K562 (cell line): Measurements from ENCODE around the gene ZNF529. TPM values are rescaled to one million over a fixed set of nuclear protein-coding genes. Genes with fewer than 3 reads are reported as not detected.

Experiments used
- DNMT1 ChIP-seq: fragments of 450-650 bp; IDR thresholded peaks from 2 replicates; pipeline ENCODE4 v1.6.1; 2016; ENCODE audit warnings: antibody characterized with exemption, mild to moderate bottlenecking
- ELF4 ChIP-seq: fragments of 450-650 bp; formaldehyde crosslinking; IDR thresholded peaks from 2 replicates; pipeline ENCODE4 v1.4.0; 2022; ENCODE audit warnings: missing genetic modification characterization
- HLTF ChIP-seq: fragments of 450-650 bp; IDR thresholded peaks from 2 replicates; pipeline ENCODE4 v1.6.1; 2016
- STAG1 ChIP-seq: sonication (generic); formaldehyde crosslinking; IDR thresholded peaks from 2 replicates; pipeline ENCODE4 v1.5.0; 2020; ENCODE audit warnings: missing genetic modification reagents, borderline replicate concordance
- TAF1 ChIP-seq: IDR thresholded peaks from 2 replicates; pipeline ENCODE4 v1.6.1; 2011; ENCODE audit warnings: mild to moderate bottlenecking, low read length, moderate library complexity; ENCODE audit not compliant: insufficient read depth, control insufficient read depth, severe bottlenecking; ENCODE audit errors: extremely low read depth
- TEAD1 ChIP-seq, 2 experiments: fragments of 450-650 bp in 1 of 2; sonication (generic) in 1 of 2; formaldehyde crosslinking; IDR thresholded peaks; 2 replicates each; pipeline versions ENCODE4 v1.4.0 to v1.8.0; 2020 to 2022; ENCODE audit warnings: mild to moderate bottlenecking in 2 of 2, missing genetic modification reagents in 1 of 2
- ZC3H11A ChIP-seq: IDR thresholded peaks from 2 replicates; pipeline ENCODE4 v1.6.1; 2012; ENCODE audit warnings: low read depth, low read length, improper control_type of control experiment
- ZNF23 ChIP-seq: fragments of 250-450 bp; sonication (Bioruptor Pico); IDR thresholded peaks from 2 replicates; pipeline ENCODE4 v1.4.0; 2020; ENCODE audit warnings: mild to moderate bottlenecking
- ZNF395 ChIP-seq: fragments of 200-800 bp; sonication (Bioruptor generic); IDR thresholded peaks from 2 replicates; pipeline ENCODE4 v1.6.1; 2017; ENCODE audit warnings: missing genetic modification characterization, missing compliant biosample characterization
- ZNF436 ChIP-seq: fragments of 250-450, 450-650 bp; sonication (Bioruptor Pico); formaldehyde crosslinking; IDR thresholded peaks from 2 replicates; pipeline ENCODE4 v1.7.0; 2020; ENCODE audit warnings: mild to moderate bottlenecking
- polyA plus RNA-seq, 8 experiments: library from polyadenylated mRNA; depleted of rRNA in 4 of 8; stranded (reverse) in 5 of 8; unstranded in 3 of 8; fragments of >200 nt; fragmentation: Nextera tagmentation in 2 of 8; fragmentation: Illumina TruSeq in 1 of 8; extraction: Ambion mirVana in 2 of 8; extraction: Trizol in 1 of 8; gene quantifications; 2 replicates each; pipeline versions ENCODE4 v1.2.1 to v1.2.3, GENCODE V29; 2011 to 2014; ENCODE audit warnings: inconsistent platforms in 1 of 8, missing spikeins in 1 of 8
- total RNA-seq, 7 experiments: library from RNA; depleted of rRNA in 6 of 7; stranded (reverse); fragments of >200 nt in 6 of 7; fragmentation: Illumina TruSeq in 2 of 7; extraction: Trizol in 2 of 7; gene quantifications; 2 replicates each; pipeline versions ENCODE4 v1.2.1 to v1.2.3, GENCODE V29; 2011 to 2021; ENCODE audit warnings: low replicate concordance in 1 of 7
- TF ChIP-seq, protein P1 (sequence below): fragments of 450-650 bp; IDR thresholded peaks from 2 replicates; pipeline ENCODE4 v1.6.1; 2018; ENCODE audit not compliant: partially characterized antibody
- TF ChIP-seq, protein P2 (sequence below): conservative IDR thresholded peaks from 2 replicates; pipeline ENCODE4 v1.6.1; 2011; ENCODE audit warnings: low read depth, mild to moderate bottlenecking, low read length; ENCODE audit not compliant: control insufficient read depth

The ZNF529 gene
- total and polyA plus RNA-seq, 9 of the 15 experiments (the other 6 are each of a cell fraction or from before 2014, with no cell fraction given), result 2.4 to 12.6 (median 6.3) TPM

GRCh38 chr19:36528921-36529518, 44.1 kb downstream of the ZNF529 start (continued):
- TF ChIP-seq ZNF395 (CRISPR knock-in tag) (no peak), TEAD1 (CRISPR knock-in tag; IDR thresholded peaks at IDR 0.05) (0 out of 4 replicates have a peak, but pooled peaks of 1 of the 2 experiments have one; percentile 51), DNMT1 (0 out of 2 replicates have a peak, but pooled peaks have one; percentile 64), TAF1 (no peak), ELF4 (CRISPR knock-in tag) (peak; percentile 75; the same call in 1 of the 2 replicates), ZNF23 (no peak), HLTF (peak; percentile 72), ZNF436 (no peak), STAG1 (CRISPR knock-in tag) (0 out of 2 replicates have a peak, but pooled peaks have one; percentile 22), ZC3H11A (no peak)
- TF ChIP-seq, protein P1, sequence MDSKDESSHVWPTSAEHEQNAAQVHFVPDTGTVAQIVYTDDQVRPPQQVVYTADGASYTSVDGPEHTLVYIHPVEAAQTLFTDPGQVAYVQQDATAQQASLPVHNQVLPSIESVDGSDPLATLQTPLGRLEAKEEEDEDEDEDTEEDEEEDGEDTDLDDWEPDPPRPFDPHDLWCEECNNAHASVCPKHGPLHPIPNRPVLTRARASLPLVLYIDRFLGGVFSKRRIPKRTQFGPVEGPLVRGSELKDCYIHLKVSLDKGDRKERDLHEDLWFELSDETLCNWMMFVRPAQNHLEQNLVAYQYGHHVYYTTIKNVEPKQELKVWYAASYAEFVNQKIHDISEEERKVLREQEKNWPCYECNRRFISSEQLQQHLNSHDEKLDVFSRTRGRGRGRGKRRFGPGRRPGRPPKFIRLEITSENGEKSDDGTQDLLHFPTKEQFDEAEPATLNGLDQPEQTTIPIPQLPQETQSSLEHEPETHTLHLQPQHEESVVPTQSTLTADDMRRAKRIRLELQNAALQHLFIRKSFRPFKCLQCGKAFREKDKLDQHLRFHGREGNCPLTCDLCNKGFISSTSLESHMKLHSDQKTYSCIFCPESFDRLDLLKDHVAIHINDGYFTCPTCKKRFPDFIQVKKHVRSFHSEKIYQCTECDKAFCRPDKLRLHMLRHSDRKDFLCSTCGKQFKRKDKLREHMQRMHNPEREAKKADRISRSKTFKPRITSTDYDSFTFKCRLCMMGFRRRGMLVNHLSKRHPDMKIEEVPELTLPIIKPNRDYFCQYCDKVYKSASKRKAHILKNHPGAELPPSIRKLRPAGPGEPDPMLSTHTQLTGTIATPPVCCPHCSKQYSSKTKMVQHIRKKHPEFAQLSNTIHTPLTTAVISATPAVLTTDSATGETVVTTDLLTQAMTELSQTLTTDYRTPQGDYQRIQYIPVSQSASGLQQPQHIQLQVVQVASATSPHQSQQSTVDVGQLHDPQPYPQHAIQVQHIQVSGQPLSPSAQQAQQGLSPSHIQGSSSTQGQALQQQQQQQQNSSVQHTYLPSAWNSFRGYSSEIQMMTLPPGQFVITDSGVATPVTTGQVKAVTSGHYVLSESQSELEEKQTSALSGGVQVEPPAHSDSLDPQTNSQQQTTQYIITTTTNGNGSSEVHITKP, result no peak
- TF ChIP-seq, protein P2, sequence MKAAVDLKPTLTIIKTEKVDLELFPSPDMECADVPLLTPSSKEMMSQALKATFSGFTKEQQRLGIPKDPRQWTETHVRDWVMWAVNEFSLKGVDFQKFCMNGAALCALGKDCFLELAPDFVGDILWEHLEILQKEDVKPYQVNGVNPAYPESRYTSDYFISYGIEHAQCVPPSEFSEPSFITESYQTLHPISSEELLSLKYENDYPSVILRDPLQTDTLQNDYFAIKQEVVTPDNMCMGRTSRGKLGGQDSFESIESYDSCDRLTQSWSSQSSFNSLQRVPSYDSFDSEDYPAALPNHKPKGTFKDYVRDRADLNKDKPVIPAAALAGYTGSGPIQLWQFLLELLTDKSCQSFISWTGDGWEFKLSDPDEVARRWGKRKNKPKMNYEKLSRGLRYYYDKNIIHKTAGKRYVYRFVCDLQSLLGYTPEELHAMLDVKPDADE, result no peak
- TF ChIP-seq, all 486 proteins: peak for 45
